ENCODE measurements around the gene SYAP1. TPM values are rescaled to one million over a fixed set of nuclear protein-coding genes. Genes with fewer than 3 reads are reported as not detected.

The SYAP1 gene
- total and polyA plus RNA-seq, 2 experiments from 2014 or later: 18.0 to 48.3 TPM

DNA sequence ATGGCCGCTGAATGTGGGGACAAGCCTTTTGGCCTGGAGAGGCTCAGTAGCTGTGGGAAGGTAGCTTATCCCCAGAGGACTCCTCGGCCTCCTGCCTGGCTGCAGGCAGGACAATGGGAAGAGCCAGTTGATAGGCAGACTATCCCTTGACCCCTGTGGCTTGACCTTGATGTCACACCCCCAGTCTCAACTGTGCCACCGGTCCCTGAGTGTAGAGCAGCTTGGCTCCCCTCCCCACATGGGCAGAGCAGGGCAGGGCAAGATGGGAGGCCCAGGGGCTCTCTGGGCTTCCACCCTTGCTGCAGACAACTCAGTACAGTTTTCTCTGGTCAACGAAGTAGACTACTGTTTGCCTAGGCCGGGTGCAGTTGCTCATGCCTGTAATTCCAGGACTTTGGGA is 25.7 kb downstream of the SYAP1 start:
- no peaks in the 10 kb centered on the region for H3K4me1 Mint-ChIP-seq
- H3K4me1 ChIP-seq (ENCODE audit: insufficient read depth): no peaks in the 10 kb centered on the region
- H3K4me3 Mint-ChIP-seq: no peak overlapping the region
- H3K27ac ChIP-seq (ENCODE audit: low read depth): no peak overlapping the region
- H3K4me3 ChIP-seq: no peak overlapping the region
- DNase-seq (ENCODE audit: low spot score) (no peak), ATAC-seq (no peak)
- H3K9me3 Mint-ChIP-seq: no peaks in the 10 kb centered on the region
- H3K27me3 Mint-ChIP-seq (ENCODE audit: insufficient read depth, low read depth, poor library complexity): peaks cover 2% of the 10 kb centered on the region
- no peaks in the 10 kb centered on the region for H3K79me2 ChIP-seq (replicated peaks; ENCODE audit: insufficient read depth)
- no peaks in the 10 kb centered on the region for H4K20me1 ChIP-seq (replicated peaks; ENCODE audit: insufficient read depth)
- H3K27ac Mint-ChIP-seq: no peak overlapping the region
- no peaks in the 10 kb centered on the region for H3F3A ChIP-seq (replicated peaks; ENCODE audit: low read depth)
- H3K4me2 ChIP-seq: no peak overlapping the region
- no peaks in the 10 kb centered on the region for H3K27me3 ChIP-seq (ENCODE audit: insufficient read depth)
- peaks cover 9% of the 10 kb centered on the region; the same call in 1 of the 2 replicates for H3K36me3 ChIP-seq (ENCODE audit: insufficient read depth)
- H2AFZ ChIP-seq: no peak overlapping the region
- no peaks in the 10 kb centered on the region for H3K9me2 ChIP-seq (ENCODE audit: insufficient read depth)
- TF ChIP-seq, protein P1, sequence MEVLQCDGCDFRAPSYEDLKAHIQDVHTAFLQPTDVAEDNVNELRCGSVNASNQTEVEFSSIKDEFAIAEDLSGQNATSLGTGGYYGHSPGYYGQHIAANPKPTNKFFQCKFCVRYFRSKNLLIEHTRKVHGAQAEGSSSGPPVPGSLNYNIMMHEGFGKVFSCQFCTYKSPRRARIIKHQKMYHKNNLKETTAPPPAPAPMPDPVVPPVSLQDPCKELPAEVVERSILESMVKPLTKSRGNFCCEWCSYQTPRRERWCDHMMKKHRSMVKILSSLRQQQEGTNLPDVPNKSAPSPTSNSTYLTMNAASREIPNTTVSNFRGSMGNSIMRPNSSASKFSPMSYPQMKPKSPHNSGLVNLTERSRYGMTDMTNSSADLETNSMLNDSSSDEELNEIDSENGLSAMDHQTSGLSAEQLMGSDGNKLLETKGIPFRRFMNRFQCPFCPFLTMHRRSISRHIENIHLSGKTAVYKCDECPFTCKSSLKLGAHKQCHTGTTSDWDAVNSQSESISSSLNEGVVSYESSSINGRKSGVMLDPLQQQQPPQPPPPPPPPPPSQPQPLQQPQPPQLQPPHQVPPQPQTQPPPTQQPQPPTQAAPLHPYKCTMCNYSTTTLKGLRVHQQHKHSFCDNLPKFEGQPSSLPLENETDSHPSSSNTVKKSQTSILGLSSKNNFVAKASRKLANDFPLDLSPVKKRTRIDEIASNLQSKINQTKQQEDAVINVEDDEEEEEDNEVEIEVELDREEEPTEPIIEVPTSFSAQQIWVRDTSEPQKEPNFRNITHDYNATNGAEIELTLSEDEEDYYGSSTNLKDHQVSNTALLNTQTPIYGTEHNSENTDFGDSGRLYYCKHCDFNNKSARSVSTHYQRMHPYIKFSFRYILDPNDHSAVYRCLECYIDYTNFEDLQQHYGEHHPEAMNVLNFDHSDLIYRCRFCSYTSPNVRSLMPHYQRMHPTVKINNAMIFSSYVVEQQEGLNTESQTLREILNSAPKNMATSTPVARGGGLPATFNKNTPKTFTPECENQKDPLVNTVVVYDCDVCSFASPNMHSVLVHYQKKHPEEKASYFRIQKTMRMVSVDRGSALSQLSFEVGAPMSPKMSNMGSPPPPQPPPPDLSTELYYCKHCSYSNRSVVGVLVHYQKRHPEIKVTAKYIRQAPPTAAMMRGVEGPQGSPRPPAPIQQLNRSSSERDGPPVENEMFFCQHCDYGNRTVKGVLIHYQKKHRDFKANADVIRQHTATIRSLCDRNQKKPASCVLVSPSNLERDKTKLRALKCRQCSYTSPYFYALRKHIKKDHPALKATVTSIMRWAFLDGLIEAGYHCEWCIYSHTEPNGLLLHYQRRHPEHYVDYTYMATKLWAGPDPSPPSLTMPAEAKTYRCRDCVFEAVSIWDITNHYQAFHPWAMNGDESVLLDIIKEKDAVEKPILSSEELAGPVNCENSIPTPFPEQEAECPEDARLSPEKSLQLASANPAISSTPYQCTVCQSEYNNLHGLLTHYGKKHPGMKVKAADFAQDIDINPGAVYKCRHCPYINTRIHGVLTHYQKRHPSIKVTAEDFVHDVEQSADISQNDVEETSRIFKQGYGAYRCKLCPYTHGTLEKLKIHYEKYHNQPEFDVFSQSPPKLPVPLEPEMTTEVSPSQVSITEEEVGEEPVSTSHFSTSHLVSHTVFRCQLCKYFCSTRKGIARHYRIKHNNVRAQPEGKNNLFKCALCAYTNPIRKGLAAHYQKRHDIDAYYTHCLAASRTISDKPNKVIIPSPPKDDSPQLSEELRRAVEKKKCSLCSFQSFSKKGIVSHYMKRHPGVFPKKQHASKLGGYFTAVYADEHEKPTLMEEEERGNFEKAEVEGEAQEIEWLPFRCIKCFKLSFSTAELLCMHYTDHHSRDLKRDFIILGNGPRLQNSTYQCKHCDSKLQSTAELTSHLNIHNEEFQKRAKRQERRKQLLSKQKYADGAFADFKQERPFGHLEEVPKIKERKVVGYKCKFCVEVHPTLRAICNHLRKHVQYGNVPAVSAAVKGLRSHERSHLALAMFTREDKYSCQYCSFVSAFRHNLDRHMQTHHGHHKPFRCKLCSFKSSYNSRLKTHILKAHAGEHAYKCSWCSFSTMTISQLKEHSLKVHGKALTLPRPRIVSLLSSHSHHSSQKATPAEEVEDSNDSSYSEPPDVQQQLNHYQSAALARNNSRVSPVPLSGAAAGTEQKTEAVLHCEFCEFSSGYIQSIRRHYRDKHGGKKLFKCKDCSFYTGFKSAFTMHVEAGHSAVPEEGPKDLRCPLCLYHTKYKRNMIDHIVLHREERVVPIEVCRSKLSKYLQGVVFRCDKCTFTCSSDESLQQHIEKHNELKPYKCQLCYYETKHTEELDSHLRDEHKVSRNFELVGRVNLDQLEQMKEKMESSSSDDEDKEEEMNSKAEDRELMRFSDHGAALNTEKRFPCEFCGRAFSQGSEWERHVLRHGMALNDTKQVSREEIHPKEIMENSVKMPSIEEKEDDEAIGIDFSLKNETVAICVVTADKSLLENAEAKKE (CRISPR knock-in tag; IDR thresholded peaks at IDR 0.05): no peak
- TF ChIP-seq EZH2 (IDR thresholded peaks at IDR 0.05; ENCODE audit: low read depth, unreplicated experiment) (no peak), ZNF114 (CRISPR knock-in tag; IDR thresholded peaks at IDR 0.05) (no peak), ZNF331 (CRISPR knock-in tag; IDR thresholded peaks at IDR 0.05; ENCODE audit: low read depth) (no peak), NANOG (IDR thresholded peaks at IDR 0.05; ENCODE audit: borderline replicate concordance) (no peak)
- TF ChIP-seq, protein P2, sequence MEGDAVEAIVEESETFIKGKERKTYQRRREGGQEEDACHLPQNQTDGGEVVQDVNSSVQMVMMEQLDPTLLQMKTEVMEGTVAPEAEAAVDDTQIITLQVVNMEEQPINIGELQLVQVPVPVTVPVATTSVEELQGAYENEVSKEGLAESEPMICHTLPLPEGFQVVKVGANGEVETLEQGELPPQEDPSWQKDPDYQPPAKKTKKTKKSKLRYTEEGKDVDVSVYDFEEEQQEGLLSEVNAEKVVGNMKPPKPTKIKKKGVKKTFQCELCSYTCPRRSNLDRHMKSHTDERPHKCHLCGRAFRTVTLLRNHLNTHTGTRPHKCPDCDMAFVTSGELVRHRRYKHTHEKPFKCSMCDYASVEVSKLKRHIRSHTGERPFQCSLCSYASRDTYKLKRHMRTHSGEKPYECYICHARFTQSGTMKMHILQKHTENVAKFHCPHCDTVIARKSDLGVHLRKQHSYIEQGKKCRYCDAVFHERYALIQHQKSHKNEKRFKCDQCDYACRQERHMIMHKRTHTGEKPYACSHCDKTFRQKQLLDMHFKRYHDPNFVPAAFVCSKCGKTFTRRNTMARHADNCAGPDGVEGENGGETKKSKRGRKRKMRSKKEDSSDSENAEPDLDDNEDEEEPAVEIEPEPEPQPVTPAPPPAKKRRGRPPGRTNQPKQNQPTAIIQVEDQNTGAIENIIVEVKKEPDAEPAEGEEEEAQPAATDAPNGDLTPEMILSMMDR (conservative IDR thresholded peaks at IDR 0.05; ENCODE audit: low read depth in 2 of 2): no peak
- peaks cover 59% of the 10 kb centered on the region for H3K36me3 Mint-ChIP-seq (ENCODE audit: low read depth)
